ENCODE results near the gene MED15.
A peak's percentile ranks its signal among the peaks of the same experiment; 100 is the strongest.

Gene MED15

GRCh38 chr22:20568502-20569058 lies 61.2 kb downstream of the MED15 start:
- no peak for DNase-seq (ENCODE audit: insufficient read length, low spot score)
- FAIRE-seq: no peak

GRCh38 chr22:20569059-20570058 lies 61.9 kb downstream of the MED15 start:
- peak; percentile 89 for FAIRE-seq
- TF ChIP-seq POU2F2 (IDR thresholded peaks at IDR 0.05; ENCODE audit: low read depth, low read length): no peak
- no peak for TF ChIP-seq PAX5 (IDR thresholded peaks at IDR 0.05; ENCODE audit: insufficient read depth, low read length, severe bottlenecking)
- DNase-seq (ENCODE audit: insufficient read length, low spot score): no peak

More at GRCh38 chr22:20568502-20569058, 61.2 kb downstream of the MED15 start:
- TF ChIP-seq TAF1 (IDR thresholded peaks at IDR 0.05; ENCODE audit: low read depth, low read length) (no peak), SPI1 (IDR thresholded peaks at IDR 0.05; ENCODE audit: low read depth, low read length) (no peak), POU2F2 (IDR thresholded peaks at IDR 0.05; ENCODE audit: low read depth, low read length) (no peak), PAX5 (IDR thresholded peaks at IDR 0.05; ENCODE audit: insufficient read depth, low read length, severe bottlenecking) (no peak), POLR2AphosphoS5 (IDR thresholded peaks at IDR 0.05; ENCODE audit: low read depth, low read length) (no peak), POLR2A (IDR thresholded peaks at IDR 0.05; ENCODE audit: low read depth, low read length) (no peak)

- DNase-seq (ENCODE audit: insufficient read length, low spot score) (no peak), FAIRE-seq (no peak)
- TF ChIP-seq POU2F2 (IDR thresholded peaks at IDR 0.05; ENCODE audit: low read depth, low read length): no peak
- no peak for TF ChIP-seq POLR2A (IDR thresholded peaks at IDR 0.05; ENCODE audit: low read depth, low read length)
- no peak for TF ChIP-seq SPI1 (IDR thresholded peaks at IDR 0.05; ENCODE audit: low read depth, low read length)
- no peak for TF ChIP-seq PAX5 (IDR thresholded peaks at IDR 0.05; ENCODE audit: insufficient read depth, low read length, severe bottlenecking)
- no peak for TF ChIP-seq POLR2AphosphoS5 (IDR thresholded peaks at IDR 0.05; ENCODE audit: low read depth, low read length)
- TF ChIP-seq TAF1 (IDR thresholded peaks at IDR 0.05; ENCODE audit: low read depth, low read length): no peak
These were observed 63.7 kb downstream of the MED15 start for GRCh38 chr22:20571078-20571503.

GRCh38 chr22:20571531-20572007 lies 64.2 kb downstream of the MED15 start:
- TF ChIP-seq SPI1 (IDR thresholded peaks at IDR 0.05; ENCODE audit: low read depth, low read length): no peak
- TF ChIP-seq PAX5 (IDR thresholded peaks at IDR 0.05; ENCODE audit: insufficient read depth, low read length, severe bottlenecking): no peak
- no peak for TF ChIP-seq TAF1 (IDR thresholded peaks at IDR 0.05; ENCODE audit: low read depth, low read length)
- no peak for TF ChIP-seq POU2F2 (IDR thresholded peaks at IDR 0.05; ENCODE audit: low read depth, low read length)
- TF ChIP-seq POLR2AphosphoS5 (IDR thresholded peaks at IDR 0.05; ENCODE audit: low read depth, low read length): no peak
- no peak for TF ChIP-seq POLR2A (IDR thresholded peaks at IDR 0.05; ENCODE audit: low read depth, low read length)
- DNase-seq (ENCODE audit: insufficient read length, low spot score): peak; percentile 64
- no peak for FAIRE-seq

- no peak for DNase-seq (ENCODE audit: insufficient read length, low spot score)
- no peak for FAIRE-seq
- TF ChIP-seq POLR2A (IDR thresholded peaks at IDR 0.05; ENCODE audit: low read depth, low read length) (no peak), SPI1 (IDR thresholded peaks at IDR 0.05; ENCODE audit: low read depth, low read length) (no peak), PAX5 (IDR thresholded peaks at IDR 0.05; ENCODE audit: insufficient read depth, low read length, severe bottlenecking) (no peak), POU2F2 (IDR thresholded peaks at IDR 0.05; ENCODE audit: low read depth, low read length) (no peak), TAF1 (IDR thresholded peaks at IDR 0.05; ENCODE audit: low read depth, low read length) (no peak), POLR2AphosphoS5 (IDR thresholded peaks at IDR 0.05; ENCODE audit: low read depth, low read length) (no peak)
These were observed 64.9 kb downstream of the MED15 start for GRCh38 chr22:20572132-20572802.

- FAIRE-seq (no peak), DNase-seq (ENCODE audit: insufficient read length, low spot score) (no peak)
- no peak for TF ChIP-seq POLR2AphosphoS5 (IDR thresholded peaks at IDR 0.05; ENCODE audit: low read depth, low read length)
- no peak for TF ChIP-seq TAF1 (IDR thresholded peaks at IDR 0.05; ENCODE audit: low read depth, low read length)
- no peak for TF ChIP-seq POLR2A (IDR thresholded peaks at IDR 0.05; ENCODE audit: low read depth, low read length)
- TF ChIP-seq PAX5 (IDR thresholded peaks at IDR 0.05; ENCODE audit: insufficient read depth, low read length, severe bottlenecking): no peak
- TF ChIP-seq SPI1 (IDR thresholded peaks at IDR 0.05; ENCODE audit: low read depth, low read length): no peak
- TF ChIP-seq POU2F2 (IDR thresholded peaks at IDR 0.05; ENCODE audit: low read depth, low read length): no peak
These were observed 65.9 kb downstream of the MED15 start for GRCh38 chr22:20573176-20573832.

GRCh38 chr22:20573833-20574615 lies 66.6 kb downstream of the MED15 start:
- no peak for TF ChIP-seq POLR2AphosphoS5 (IDR thresholded peaks at IDR 0.05; ENCODE audit: low read depth, low read length)
- TF ChIP-seq TAF1 (IDR thresholded peaks at IDR 0.05; ENCODE audit: low read depth, low read length): no peak
- no peak for TF ChIP-seq SPI1 (IDR thresholded peaks at IDR 0.05; ENCODE audit: low read depth, low read length)
- no peak for TF ChIP-seq POLR2A (IDR thresholded peaks at IDR 0.05; ENCODE audit: low read depth, low read length)
- TF ChIP-seq PAX5 (IDR thresholded peaks at IDR 0.05; ENCODE audit: insufficient read depth, low read length, severe bottlenecking): no peak
- TF ChIP-seq POU2F2 (IDR thresholded peaks at IDR 0.05; ENCODE audit: low read depth, low read length): no peak
- no peak for FAIRE-seq

GRCh38 chr22:20574920-20575353 lies 67.5 kb downstream of the MED15 start:
- FAIRE-seq (no peak), DNase-seq (ENCODE audit: insufficient read length, low spot score) (no peak)
- TF ChIP-seq POU2F2 (IDR thresholded peaks at IDR 0.05; ENCODE audit: low read depth, low read length) (no peak), POLR2A (IDR thresholded peaks at IDR 0.05; ENCODE audit: low read depth, low read length) (no peak), TAF1 (IDR thresholded peaks at IDR 0.05; ENCODE audit: low read depth, low read length) (no peak), POLR2AphosphoS5 (IDR thresholded peaks at IDR 0.05; ENCODE audit: low read depth, low read length) (no peak)

More at GRCh38 chr22:20573833-20574615, 66.6 kb downstream of the MED15 start:
- DNase-seq (ENCODE audit: insufficient read length, low spot score): no peak
